ENCODE data around the gene ZNF513. TPM values are rescaled to one million over a fixed set of nuclear protein-coding genes. Genes with fewer than 3 reads are reported as not detected.
"Not testable (repeated sequence)": the region's sequence is repeated elsewhere in the genome, so short reads cannot be mapped to it uniquely, and the experiment has no call there.

ZNF513 gene
- total and polyA plus RNA-seq, 5 donors from 2014 or later, result 1.4 to 20.9 (median 3.6) TPM

- H3K4me3 Mint-ChIP-seq, result peak overlapping the region in 1 of 4 donors; percentile 68
- peaks cover 20% of the 10 kb centered on the region for H3K36me3 Mint-ChIP-seq
- Histone ChIP-seq H3K27ac (ENCODE audit: insufficient read depth, low read length, poor library complexity, severe bottlenecking) (no peak overlapping the region), H3K4me3 (ENCODE audit: low read depth, low read length) (no peak overlapping the region), H3K9me3 (ENCODE audit: control insufficient read depth in 2 of 2, low read length in 2 of 2) (no peaks in the 10 kb centered on the region), H3K4me1 (ENCODE audit: control insufficient read depth, insufficient read depth, low read length, poor library complexity, severe bottlenecking) (peaks cover 3% of the 10 kb centered on the region), H3K36me3 (ENCODE audit: control insufficient read depth, insufficient read depth, low read length) (peaks cover 34% of the 10 kb centered on the region), H3K27me3 (ENCODE audit: control insufficient read depth, insufficient read depth, low read length) (no peaks in the 10 kb centered on the region)
- H3K9me3 Mint-ChIP-seq, result peaks cover 0 to 2% (median 0%) of the 10 kb centered on the region in 7 donors
- H3K27ac Mint-ChIP-seq, result no peak overlapping the region
- H3K27me3 Mint-ChIP-seq, result no peaks in the 10 kb centered on the region
- ATAC-seq (ENCODE audit: low read depth in 2 of 2) (no peak), DNase-seq (no peak)
- H3K4me1 Mint-ChIP-seq, result peaks cover 4 to 16% (median 10%) of the 10 kb centered on the region in 4 donors
These were observed 17.7 kb downstream of the ZNF513 start for GRCh38 chr2:27362678-27363420.

- Histone ChIP-seq H3K27me3 (ENCODE audit: control insufficient read depth, insufficient read depth, low read length) (no peaks in the 10 kb centered on the region), H3K4me3 (ENCODE audit: low read depth, low read length) (peak within 1 kb of the TSS; percentile 96), H3K27ac (ENCODE audit: insufficient read depth, low read length, poor library complexity, severe bottlenecking) (peak within 1 kb of the TSS; percentile 92), H3K9me3 (ENCODE audit: control insufficient read depth in 2 of 2, low read length in 2 of 2) (no peaks in the 10 kb centered on the region), H3K36me3 (ENCODE audit: control insufficient read depth, insufficient read depth, low read length) (no peaks in the 10 kb centered on the region), H3K4me1 (ENCODE audit: control insufficient read depth, insufficient read depth, low read length, poor library complexity, severe bottlenecking) (peaks cover 51% of the 10 kb centered on the region)
- ATAC-seq (ENCODE audit: low read depth in 2 of 2) (peak; percentile 83), DNase-seq (peak; percentile 90 to 97 (median 94))
- H3K27me3 Mint-ChIP-seq, result peaks cover 7% of the 10 kb centered on the region
- H3K27ac Mint-ChIP-seq, result peak within 1 kb of the TSS; percentile 100
- peaks cover 7% of the 10 kb centered on the region for H3K36me3 Mint-ChIP-seq
- peak within 1 kb of the TSS; percentile 95 to 100 (median 99) for H3K4me3 Mint-ChIP-seq
- H3K4me1 Mint-ChIP-seq, result peaks cover 22 to 64% (median 47%) of the 10 kb centered on the region in 4 donors
- no peaks in the 10 kb centered on the region for H3K9me3 Mint-ChIP-seq
These were observed 24.0 kb downstream of the ZNF513 start, which contains the start of gene GTF3C2 for GRCh38 chr2:27356382-27357181. GTF3C2 (minus strand) TSS chr2:27356764; CDS start chr2:27343554, 13,210 bp downstream.

GRCh38 chr2:27356056-27356381 lies 24.5 kb downstream of the ZNF513 start:
- Histone ChIP-seq H3K4me3 (ENCODE audit: low read depth, low read length) (peak overlapping the region; percentile 96), H3K4me1 (ENCODE audit: control insufficient read depth, insufficient read depth, low read length, poor library complexity, severe bottlenecking) (peaks cover 54% of the 10 kb centered on the region)

GRCh38 chr2:27354597-27354927 lies 26.0 kb downstream of the ZNF513 start:
- Mint-ChIP-seq H3K4me3 (peak overlapping the region; percentile 95 to 100 (median 99)), H3K9me3 (no peaks in the 10 kb centered on the region), H3K27me3 (peaks cover 7% of the 10 kb centered on the region), H3K36me3 (peaks cover 12% of the 10 kb centered on the region), H3K27ac (no peak overlapping the region), H3K4me1 (peaks cover 23 to 77% (median 55%) of the 10 kb centered on the region in 4 donors)
- Histone ChIP-seq H3K27me3 (ENCODE audit: control insufficient read depth, insufficient read depth, low read length) (no peaks in the 10 kb centered on the region), H3K27ac (ENCODE audit: insufficient read depth, low read length, poor library complexity, severe bottlenecking) (no peak overlapping the region), H3K4me3 (ENCODE audit: low read depth, low read length) (no peak overlapping the region), H3K36me3 (ENCODE audit: control insufficient read depth, insufficient read depth, low read length) (peaks cover 3% of the 10 kb centered on the region), H3K9me3 (ENCODE audit: control insufficient read depth in 2 of 2, low read length in 2 of 2) (no peaks in the 10 kb centered on the region), H3K4me1 (ENCODE audit: control insufficient read depth, insufficient read depth, low read length, poor library complexity, severe bottlenecking) (peaks cover 54% of the 10 kb centered on the region)
- no peak for ATAC-seq (ENCODE audit: low read depth in 2 of 2)
- no peak for DNase-seq

More at GRCh38 chr2:27356056-27356381, 24.5 kb downstream of the ZNF513 start:
- Histone ChIP-seq H3K9me3 (ENCODE audit: control insufficient read depth in 2 of 2, low read length in 2 of 2) (no peaks in the 10 kb centered on the region), H3K36me3 (ENCODE audit: control insufficient read depth, insufficient read depth, low read length) (no peaks in the 10 kb centered on the region), H3K27ac (ENCODE audit: insufficient read depth, low read length, poor library complexity, severe bottlenecking) (peak overlapping the region; percentile 92), H3K27me3 (ENCODE audit: control insufficient read depth, insufficient read depth, low read length) (no peaks in the 10 kb centered on the region)
- Mint-ChIP-seq H3K27me3 (peaks cover 7% of the 10 kb centered on the region), H3K27ac (peak overlapping the region; percentile 100), H3K9me3 (no peaks in the 10 kb centered on the region), H3K36me3 (peaks cover 7% of the 10 kb centered on the region), H3K4me3 (peak overlapping the region; percentile 95 to 100 (median 99)), H3K4me1 (peaks cover 23 to 68% (median 50%) of the 10 kb centered on the region in 4 donors)
- peak; percentile 2 to 10 for ATAC-seq (ENCODE audit: low read depth in 2 of 2)
- DNase-seq, result peak in 1 of 3 donors; percentile 45

- H3K4me3 ChIP-seq (ENCODE audit: low read depth, low read length), result no peak overlapping the region
- no peak for DNase-seq
- no peaks in the 10 kb centered on the region for H3K9me3 Mint-ChIP-seq
- no peaks in the 10 kb centered on the region for H3K9me3 ChIP-seq (ENCODE audit: control insufficient read depth in 2 of 2, low read length in 2 of 2)
- H3K36me3 ChIP-seq (ENCODE audit: control insufficient read depth, insufficient read depth, low read length), result peaks cover 3% of the 10 kb centered on the region
- no peak overlapping the region for H3K27ac ChIP-seq (ENCODE audit: insufficient read depth, low read length, poor library complexity, severe bottlenecking)
- H3K36me3 Mint-ChIP-seq, result peaks cover 16% of the 10 kb centered on the region
- H3K27me3 Mint-ChIP-seq, result peaks cover 7% of the 10 kb centered on the region
- H3K4me1 ChIP-seq (ENCODE audit: control insufficient read depth, insufficient read depth, low read length, poor library complexity, severe bottlenecking), result peaks cover 54% of the 10 kb centered on the region
- H3K27ac Mint-ChIP-seq, result peak overlapping the region in 1 of 3 donors; percentile 66
- H3K4me3 Mint-ChIP-seq, result peak overlapping the region; percentile 68 to 100 (median 92)
- ATAC-seq (ENCODE audit: low read depth in 2 of 2), result no peak
- H3K27me3 ChIP-seq (ENCODE audit: control insufficient read depth, insufficient read depth, low read length), result no peaks in the 10 kb centered on the region
- H3K4me1 Mint-ChIP-seq, result peaks cover 23 to 79% (median 56%) of the 10 kb centered on the region in 4 donors
These were observed 26.6 kb downstream of the ZNF513 start for GRCh38 chr2:27353762-27354596.

- Mint-ChIP-seq H3K4me1 (peaks cover 22 to 78% (median 55%) of the 10 kb centered on the region in 4 donors), H3K36me3 (peaks cover 16% of the 10 kb centered on the region)
- H3K27ac Mint-ChIP-seq; H3K9me3 Mint-ChIP-seq; H3K9me3 ChIP-seq (ENCODE audit: control insufficient read depth in 2 of 2, low read length in 2 of 2); H3K4me3 ChIP-seq (ENCODE audit: low read depth, low read length); H3K27me3 Mint-ChIP-seq; H3K36me3 ChIP-seq (ENCODE audit: control insufficient read depth, insufficient read depth, low read length); ATAC-seq (ENCODE audit: low read depth in 2 of 2); DNase-seq; H3K27me3 ChIP-seq (ENCODE audit: control insufficient read depth, insufficient read depth, low read length); H3K27ac ChIP-seq (ENCODE audit: insufficient read depth, low read length, poor library complexity, severe bottlenecking); H3K4me3 Mint-ChIP-seq: not testable (repeated sequence)
- peaks cover 54% of the 10 kb centered on the region for H3K4me1 ChIP-seq (ENCODE audit: control insufficient read depth, insufficient read depth, low read length, poor library complexity, severe bottlenecking)
These were observed 27.2 kb downstream of the ZNF513 start for GRCh38 chr2:27353386-27353761.
